Testis (tissue), 2 donors: ENCODE measurements around the gene KCNN3.

Source experiments
- POLR2A ChIP-seq: fragments of 450-650 bp; IDR thresholded peaks from one replicate; pipeline ENCODE4 v1.6.1; 2017; ENCODE audit warnings: antibody characterized with exemption, mild to moderate bottlenecking, moderate library complexity
- TF ChIP-seq, protein P1 (sequence below), 3 experiments: fragments of 450-650 bp in 2 of 3; fragments of 200-600 bp in 1 of 3; sonication (generic) in 1 of 3; IDR thresholded peaks; one replicate each; pipeline ENCODE4 v1.5.1; 2016 to 2019; ENCODE audit warnings: antibody characterized with exemption in 3 of 3, mild to moderate bottlenecking in 2 of 3, moderate library complexity in 1 of 3

DNA sequence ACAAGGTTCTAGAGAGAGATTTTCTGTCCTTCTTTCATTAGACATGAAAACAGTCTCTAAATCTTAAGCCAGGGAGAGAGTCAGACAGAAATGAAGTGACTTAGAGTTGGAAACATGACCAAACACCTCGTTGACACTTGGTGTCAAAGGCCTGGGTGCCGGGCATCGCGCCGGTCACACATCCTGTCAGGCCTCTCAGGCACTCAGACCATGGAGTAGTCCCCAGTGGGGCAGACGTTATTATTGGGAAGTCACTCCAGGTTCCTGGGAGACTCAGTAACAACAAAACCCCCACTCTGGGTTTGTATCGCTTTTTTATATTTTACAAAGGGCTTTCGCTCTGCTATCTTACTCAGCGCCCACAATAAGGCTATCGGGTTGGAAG is 25.8 kb downstream of the KCNN3 start:
- TF ChIP-seq, protein P1, sequence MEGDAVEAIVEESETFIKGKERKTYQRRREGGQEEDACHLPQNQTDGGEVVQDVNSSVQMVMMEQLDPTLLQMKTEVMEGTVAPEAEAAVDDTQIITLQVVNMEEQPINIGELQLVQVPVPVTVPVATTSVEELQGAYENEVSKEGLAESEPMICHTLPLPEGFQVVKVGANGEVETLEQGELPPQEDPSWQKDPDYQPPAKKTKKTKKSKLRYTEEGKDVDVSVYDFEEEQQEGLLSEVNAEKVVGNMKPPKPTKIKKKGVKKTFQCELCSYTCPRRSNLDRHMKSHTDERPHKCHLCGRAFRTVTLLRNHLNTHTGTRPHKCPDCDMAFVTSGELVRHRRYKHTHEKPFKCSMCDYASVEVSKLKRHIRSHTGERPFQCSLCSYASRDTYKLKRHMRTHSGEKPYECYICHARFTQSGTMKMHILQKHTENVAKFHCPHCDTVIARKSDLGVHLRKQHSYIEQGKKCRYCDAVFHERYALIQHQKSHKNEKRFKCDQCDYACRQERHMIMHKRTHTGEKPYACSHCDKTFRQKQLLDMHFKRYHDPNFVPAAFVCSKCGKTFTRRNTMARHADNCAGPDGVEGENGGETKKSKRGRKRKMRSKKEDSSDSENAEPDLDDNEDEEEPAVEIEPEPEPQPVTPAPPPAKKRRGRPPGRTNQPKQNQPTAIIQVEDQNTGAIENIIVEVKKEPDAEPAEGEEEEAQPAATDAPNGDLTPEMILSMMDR (IDR thresholded peaks at IDR 0.05), result no peak
- TF ChIP-seq POLR2A, result no peak
